HepG2 (cell line): Measurements from ENCODE around the gene RPS28. TPM values are rescaled to one million over a fixed set of nuclear protein-coding genes. Genes with fewer than 3 reads are reported as not detected.
A peak's percentile ranks its signal among the peaks of the same experiment; 100 is the strongest.

Experiments
- ATF7-NPFF ChIP-seq: sonication (generic); formaldehyde crosslinking; IDR thresholded peaks from 2 replicates; pipeline ENCODE4 v1.8.1; 2023; ENCODE audit warnings: mild to moderate bottlenecking, low read depth, missing genetic modification reagents, moderate library complexity
- BRCA1 ChIP-seq: sonication (generic); formaldehyde crosslinking; IDR thresholded peaks from 2 replicates; pipeline ENCODE4 v1.4.0; 2020; ENCODE audit warnings: missing genetic modification reagents
- FOXA3 ChIP-seq: IDR thresholded peaks from 2 replicates; pipeline ENCODE4 v1.6.1; 2016; ENCODE audit warnings: missing genetic modification reagents, missing compliant biosample characterization
- HNF4A ChIP-seq: sonication (generic); formaldehyde crosslinking; IDR thresholded peaks from 2 replicates; pipeline ENCODE4 v1.4.0; 2020; ENCODE audit warnings: missing genetic modification reagents
- MTF1 ChIP-seq: sonication (generic); formaldehyde crosslinking; IDR thresholded peaks from 2 replicates; pipeline ENCODE4 v1.5.0; 2020; ENCODE audit warnings: missing genetic modification reagents
- NCOA5 ChIP-seq: sonication (generic); formaldehyde crosslinking; IDR thresholded peaks from 2 replicates; pipeline ENCODE4 v1.4.0; 2020; ENCODE audit warnings: missing genetic modification reagents
- NONO ChIP-seq, 2 experiments: fragments of 450-650 bp in 1 of 2; sonication (generic) in 1 of 2; formaldehyde crosslinking in 1 of 2; IDR thresholded peaks in 1 of 2; conservative IDR thresholded peaks in 1 of 2; 2 replicates each; pipeline versions ENCODE4 v1.6.1 to v1.8.0; 2017 to 2022; ENCODE audit warnings: mild to moderate bottlenecking in 1 of 2, missing genetic modification reagents in 1 of 2, moderate library complexity in 1 of 2
- TP53 ChIP-seq: sonication (generic); formaldehyde crosslinking; conservative IDR thresholded peaks from 2 replicates; pipeline ENCODE4 v1.4.0; 2020; ENCODE audit warnings: missing genetic modification reagents
- ZBTB43 ChIP-seq: sonication (generic); formaldehyde crosslinking; conservative IDR thresholded peaks from 2 replicates; pipeline ENCODE4 v1.4.0; 2020; ENCODE audit warnings: missing genetic modification reagents
- ZNF264 ChIP-seq: sonication (generic); formaldehyde crosslinking; IDR thresholded peaks from 2 replicates; pipeline ENCODE4 v1.4.0; 2020; ENCODE audit warnings: missing genetic modification reagents
- ZNF629 ChIP-seq: sonication (generic); formaldehyde crosslinking; conservative IDR thresholded peaks from 2 replicates; pipeline ENCODE4 v1.5.0; 2020; ENCODE audit warnings: missing genetic modification reagents
- ZSCAN22 ChIP-seq: sonication (generic); formaldehyde crosslinking; IDR thresholded peaks from 2 replicates; pipeline ENCODE4 v1.4.0; 2020; ENCODE audit warnings: mild to moderate bottlenecking, missing genetic modification reagents
- polyA plus RNA-seq, 8 experiments: library from polyadenylated mRNA; depleted of rRNA in 3 of 8; stranded (reverse) in 7 of 8; unstranded in 1 of 8; fragments of >200 nt; fragmentation: Illumina TruSeq in 4 of 8; extraction: Trizol in 4 of 8; gene quantifications; 2 replicates each; pipeline versions ENCODE4 v1.2.1 to v1.2.3, GENCODE V29; 2011 to 2016; ENCODE audit warnings: low read depth in 4 of 8, missing spikeins in 1 of 8, mixed read lengths in 1 of 8; ENCODE audit not compliant: insufficient read depth in 1 of 8
- total RNA-seq, 5 experiments: library from RNA; depleted of rRNA; stranded (reverse); fragments of >200 nt; fragmentation: Illumina TruSeq; extraction: Trizol; gene quantifications; 2 replicates each; pipeline ENCODE4 v1.2.3, GENCODE V29; 2016; ENCODE audit warnings: low read depth in 1 of 5
- TF ChIP-seq, protein P1 (sequence below): sonication (generic); formaldehyde crosslinking; IDR thresholded peaks from 2 replicates; pipeline ENCODE4 v1.5.0; 2020; ENCODE audit warnings: mild to moderate bottlenecking, missing genetic modification reagents
- TF ChIP-seq, protein P2 (sequence below): sonication (generic); formaldehyde crosslinking; conservative IDR thresholded peaks from 2 replicates; pipeline ENCODE4 v1.4.0; 2020; ENCODE audit warnings: mild to moderate bottlenecking, missing genetic modification reagents, moderate library complexity
- TF ChIP-seq, protein P3 (sequence below): sonication (generic); formaldehyde crosslinking; IDR thresholded peaks from 2 replicates; pipeline ENCODE4 v1.5.0; 2020; ENCODE audit warnings: mild to moderate bottlenecking, missing genetic modification reagents, borderline replicate concordance
- TF ChIP-seq, protein P4 (sequence below): sonication (generic); formaldehyde crosslinking; IDR thresholded peaks from 2 replicates; pipeline ENCODE4 v1.5.1; 2020; ENCODE audit warnings: missing genetic modification reagents, mild to moderate bottlenecking, borderline replicate concordance
- TF ChIP-seq, protein P5 (sequence below): IDR thresholded peaks from 2 replicates; pipeline ENCODE4 v1.6.1; 2016

Gene RPS28
- total and polyA plus RNA-seq, 2 of the 13 experiments (the other 11 are each of a cell fraction or from before 2014, with no cell fraction given) = 281 to 545 TPM

GRCh38 chr19:8371011-8371804, 49.9 kb downstream of the RPS28 start (continued):
- TF ChIP-seq, protein P1, sequence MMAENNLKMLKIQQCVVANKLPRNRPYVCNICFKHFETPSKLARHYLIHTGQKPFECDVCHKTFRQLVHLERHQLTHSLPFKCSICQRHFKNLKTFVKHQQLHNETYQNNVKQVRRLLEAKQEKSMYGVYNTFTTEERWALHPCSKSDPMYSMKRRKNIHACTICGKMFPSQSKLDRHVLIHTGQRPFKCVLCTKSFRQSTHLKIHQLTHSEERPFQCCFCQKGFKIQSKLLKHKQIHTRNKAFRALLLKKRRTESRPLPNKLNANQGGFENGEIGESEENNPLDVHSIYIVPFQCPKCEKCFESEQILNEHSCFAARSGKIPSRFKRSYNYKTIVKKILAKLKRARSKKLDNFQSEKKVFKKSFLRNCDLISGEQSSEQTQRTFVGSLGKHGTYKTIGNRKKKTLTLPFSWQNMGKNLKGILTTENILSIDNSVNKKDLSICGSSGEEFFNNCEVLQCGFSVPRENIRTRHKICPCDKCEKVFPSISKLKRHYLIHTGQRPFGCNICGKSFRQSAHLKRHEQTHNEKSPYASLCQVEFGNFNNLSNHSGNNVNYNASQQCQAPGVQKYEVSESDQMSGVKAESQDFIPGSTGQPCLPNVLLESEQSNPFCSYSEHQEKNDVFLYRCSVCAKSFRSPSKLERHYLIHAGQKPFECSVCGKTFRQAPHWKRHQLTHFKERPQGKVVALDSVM (CRISPR knock-in tag) = peak; percentile 30; the same call in 1 of the 2 replicates
- no peak for TF ChIP-seq ZNF264 (CRISPR knock-in tag)
- TF ChIP-seq, protein P2, sequence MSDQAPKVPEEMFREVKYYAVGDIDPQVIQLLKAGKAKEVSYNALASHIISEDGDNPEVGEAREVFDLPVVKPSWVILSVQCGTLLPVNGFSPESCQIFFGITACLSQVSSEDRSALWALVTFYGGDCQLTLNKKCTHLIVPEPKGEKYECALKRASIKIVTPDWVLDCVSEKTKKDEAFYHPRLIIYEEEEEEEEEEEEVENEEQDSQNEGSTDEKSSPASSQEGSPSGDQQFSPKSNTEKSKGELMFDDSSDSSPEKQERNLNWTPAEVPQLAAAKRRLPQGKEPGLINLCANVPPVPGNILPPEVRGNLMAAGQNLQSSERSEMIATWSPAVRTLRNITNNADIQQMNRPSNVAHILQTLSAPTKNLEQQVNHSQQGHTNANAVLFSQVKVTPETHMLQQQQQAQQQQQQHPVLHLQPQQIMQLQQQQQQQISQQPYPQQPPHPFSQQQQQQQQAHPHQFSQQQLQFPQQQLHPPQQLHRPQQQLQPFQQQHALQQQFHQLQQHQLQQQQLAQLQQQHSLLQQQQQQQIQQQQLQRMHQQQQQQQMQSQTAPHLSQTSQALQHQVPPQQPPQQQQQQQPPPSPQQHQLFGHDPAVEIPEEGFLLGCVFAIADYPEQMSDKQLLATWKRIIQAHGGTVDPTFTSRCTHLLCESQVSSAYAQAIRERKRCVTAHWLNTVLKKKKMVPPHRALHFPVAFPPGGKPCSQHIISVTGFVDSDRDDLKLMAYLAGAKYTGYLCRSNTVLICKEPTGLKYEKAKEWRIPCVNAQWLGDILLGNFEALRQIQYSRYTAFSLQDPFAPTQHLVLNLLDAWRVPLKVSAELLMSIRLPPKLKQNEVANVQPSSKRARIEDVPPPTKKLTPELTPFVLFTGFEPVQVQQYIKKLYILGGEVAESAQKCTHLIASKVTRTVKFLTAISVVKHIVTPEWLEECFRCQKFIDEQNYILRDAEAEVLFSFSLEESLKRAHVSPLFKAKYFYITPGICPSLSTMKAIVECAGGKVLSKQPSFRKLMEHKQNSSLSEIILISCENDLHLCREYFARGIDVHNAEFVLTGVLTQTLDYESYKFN = 0 out of 2 replicates have a peak, but pooled peaks have one; percentile 44
- no peak for TF ChIP-seq TP53 (CRISPR knock-in tag)
- no peak for TF ChIP-seq NCOA5 (CRISPR knock-in tag)
- TF ChIP-seq, protein P3, sequence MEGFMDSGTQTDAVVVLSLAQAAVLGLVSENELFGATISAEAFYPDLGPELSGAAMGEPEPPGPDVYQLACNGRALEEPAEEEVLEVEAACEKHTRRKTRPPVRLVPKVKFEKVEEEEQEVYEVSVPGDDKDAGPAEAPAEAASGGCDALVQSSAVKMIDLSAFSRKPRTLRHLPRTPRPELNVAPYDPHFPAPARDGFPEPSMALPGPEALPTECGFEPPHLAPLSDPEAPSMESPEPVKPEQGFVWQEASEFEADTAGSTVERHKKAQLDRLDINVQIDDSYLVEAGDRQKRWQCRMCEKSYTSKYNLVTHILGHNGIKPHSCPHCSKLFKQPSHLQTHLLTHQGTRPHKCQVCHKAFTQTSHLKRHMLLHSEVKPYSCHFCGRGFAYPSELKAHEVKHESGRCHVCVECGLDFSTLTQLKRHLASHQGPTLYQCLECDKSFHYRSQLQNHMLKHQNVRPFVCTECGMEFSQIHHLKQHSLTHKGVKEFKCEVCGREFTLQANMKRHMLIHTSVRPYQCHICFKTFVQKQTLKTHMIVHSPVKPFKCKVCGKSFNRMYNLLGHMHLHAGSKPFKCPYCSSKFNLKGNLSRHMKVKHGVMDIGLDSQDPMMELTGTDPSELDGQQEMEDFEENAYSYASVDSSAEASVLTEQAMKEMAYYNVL (CRISPR knock-in tag) = peak; percentile 41; the same call in 1 of the 2 replicates
- TF ChIP-seq MTF1 (CRISPR knock-in tag) = no peak
- TF ChIP-seq, protein P4, sequence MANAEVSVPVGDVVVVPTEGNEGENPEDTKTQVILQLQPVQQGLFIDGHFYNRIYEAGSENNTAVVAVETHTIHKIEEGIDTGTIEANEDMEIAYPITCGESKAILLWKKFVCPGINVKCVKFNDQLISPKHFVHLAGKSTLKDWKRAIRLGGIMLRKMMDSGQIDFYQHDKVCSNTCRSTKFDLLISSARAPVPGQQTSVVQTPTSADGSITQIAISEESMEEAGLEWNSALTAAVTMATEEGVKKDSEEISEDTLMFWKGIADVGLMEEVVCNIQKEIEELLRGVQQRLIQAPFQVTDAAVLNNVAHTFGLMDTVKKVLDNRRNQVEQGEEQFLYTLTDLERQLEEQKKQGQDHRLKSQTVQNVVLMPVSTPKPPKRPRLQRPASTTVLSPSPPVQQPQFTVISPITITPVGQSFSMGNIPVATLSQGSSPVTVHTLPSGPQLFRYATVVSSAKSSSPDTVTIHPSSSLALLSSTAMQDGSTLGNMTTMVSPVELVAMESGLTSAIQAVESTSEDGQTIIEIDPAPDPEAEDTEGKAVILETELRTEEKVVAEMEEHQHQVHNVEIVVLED (CRISPR knock-in tag) = 0 out of 2 replicates have a peak, but pooled peaks have one; percentile 14
- TF ChIP-seq ZNF629 (CRISPR knock-in tag) = peak; percentile 67; the same call in 1 of the 2 replicates
- TF ChIP-seq BRCA1 = no peak
- TF ChIP-seq FOXA3 = no peak
- TF ChIP-seq, protein P5, sequence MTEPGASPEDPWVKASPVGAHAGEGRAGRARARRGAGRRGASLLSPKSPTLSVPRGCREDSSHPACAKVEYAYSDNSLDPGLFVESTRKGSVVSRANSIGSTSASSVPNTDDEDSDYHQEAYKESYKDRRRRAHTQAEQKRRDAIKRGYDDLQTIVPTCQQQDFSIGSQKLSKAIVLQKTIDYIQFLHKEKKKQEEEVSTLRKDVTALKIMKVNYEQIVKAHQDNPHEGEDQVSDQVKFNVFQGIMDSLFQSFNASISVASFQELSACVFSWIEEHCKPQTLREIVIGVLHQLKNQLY (CRISPR knock-in tag) = no peak
- TF ChIP-seq ZSCAN22 (CRISPR knock-in tag) = no peak
- TF ChIP-seq ZBTB43 = no peak
- TF ChIP-seq HNF4A = 0 out of 2 replicates have a peak, but pooled peaks have one; percentile 19
- no peak for TF ChIP-seq ATF7-NPFF (CRISPR knock-in tag)
- no peak for TF ChIP-seq NONO (IDR thresholded peaks at IDR 0.05)
- TF ChIP-seq NONO (CRISPR knock-in tag; conservative IDR thresholded peaks at IDR 0.05) = no peak
